Measurements from ENCODE around the gene USE1.

The USE1 gene

DNA sequence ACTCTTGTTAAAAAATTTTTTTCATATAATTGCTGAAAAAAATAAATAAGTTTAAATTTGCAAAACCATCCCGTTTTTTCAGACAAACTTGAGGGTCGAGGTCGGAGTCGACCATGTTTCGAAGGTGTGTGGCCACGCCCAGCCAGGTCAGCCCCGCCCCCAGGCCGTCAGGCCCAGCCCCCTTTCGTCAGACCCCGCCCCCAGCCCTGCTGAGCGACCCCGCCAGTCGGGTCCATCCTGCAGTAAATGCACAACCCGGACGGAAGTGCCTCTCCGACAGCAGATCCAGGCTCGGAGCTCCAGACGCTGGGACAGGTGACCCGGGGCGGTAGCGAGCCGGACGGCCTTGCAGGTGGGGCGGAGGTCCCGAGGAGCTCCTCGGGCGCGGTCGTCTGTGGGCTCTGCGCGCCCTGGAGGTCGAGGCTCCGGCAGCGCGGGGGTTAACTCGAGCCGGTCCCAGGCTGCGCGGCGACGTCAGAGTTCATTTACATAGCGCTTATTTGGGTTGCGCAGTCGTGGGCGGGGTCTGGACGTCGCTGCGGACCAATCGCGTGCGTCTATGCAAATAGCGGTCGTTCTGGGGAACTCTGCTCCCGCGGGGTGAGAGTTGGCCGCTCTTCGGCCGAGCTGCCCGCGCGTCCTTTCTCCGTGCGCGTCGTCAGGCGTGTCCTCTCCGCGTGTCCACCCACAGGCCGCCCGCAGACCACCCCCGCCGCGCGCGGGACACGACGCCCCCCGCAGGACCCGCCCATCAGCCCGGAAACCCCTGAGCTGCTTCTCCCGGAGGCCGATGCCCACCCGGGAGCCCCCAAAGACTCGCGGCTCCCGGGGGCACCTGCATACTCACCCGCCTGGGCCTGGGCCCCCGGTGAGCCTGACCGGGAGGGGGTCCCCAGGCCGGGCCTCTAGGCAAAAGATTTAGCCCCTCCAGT lies 11.1 kb downstream of the USE1 start, which contains the start of gene OCEL1:
Gene OCEL1, plus strand, starts transcription at position 225 of the 932 bp plus-strand sequence. Its CDS starts 22 bp downstream, at position 247.
- TF ChIP-seq FOXP2 (optimal IDR thresholded peaks at IDR 0.05; ENCODE audit: control extremely low read depth, extremely low read length, insufficient read depth) = peak; percentile 87
- TF ChIP-seq POLR2AphosphoS5 (IDR thresholded peaks at IDR 0.05; ENCODE audit: borderline replicate concordance, low read depth, low read length) = peak; percentile 77
- TF ChIP-seq EZH2 (IDR thresholded peaks at IDR 0.05) = no peak
- 0 out of 2 replicates have a peak within 1 kb of the TSS, but pooled peaks have one; percentile 42 for H3K27ac ChIP-seq
- peak within 1 kb of the TSS; percentile 82 for H3K9ac ChIP-seq (ENCODE audit: insufficient read length)
- H3K4me3 ChIP-seq = peak within 1 kb of the TSS; percentile 98
- peak; percentile 81 for DNase-seq (ENCODE audit: low read depth, low spot score)
- no peaks in the 10 kb centered on the region for H3K36me3 ChIP-seq (ENCODE audit: insufficient read depth, low read length)
- H3K9me3 ChIP-seq (ENCODE audit: low read depth, low read length) = no peaks in the 10 kb centered on the region

DNA sequence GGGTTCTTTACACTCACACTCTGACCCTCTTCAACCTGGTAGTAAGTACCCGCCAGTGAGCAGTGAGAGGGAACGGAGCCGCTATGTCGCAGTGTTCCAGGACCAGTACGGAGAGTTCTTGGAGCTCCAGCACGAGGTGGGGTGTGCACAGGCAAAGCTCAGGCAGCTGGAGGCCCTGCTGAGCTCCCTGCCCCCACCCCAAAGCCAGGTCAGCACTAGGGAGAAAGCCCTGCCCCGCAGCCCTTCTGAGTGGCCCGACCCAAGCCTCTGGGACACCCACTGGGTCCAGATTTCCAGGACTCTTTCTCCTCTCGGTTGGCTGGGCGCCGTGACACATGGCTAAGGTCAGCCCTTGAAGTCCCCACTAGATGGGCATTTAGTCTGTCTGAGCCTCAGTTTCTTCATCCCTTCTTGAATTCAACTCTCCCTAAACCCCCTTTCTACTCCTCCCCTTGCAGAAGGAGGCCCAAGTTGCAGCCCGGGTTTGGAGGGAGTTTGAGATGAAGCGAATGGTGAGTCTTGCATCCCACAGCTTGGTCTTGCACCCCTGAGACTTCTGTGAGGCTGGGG lies 12.7 kb downstream of the USE1 start:
- Histone ChIP-seq H3K36me3 (ENCODE audit: insufficient read depth, low read length) (peaks cover 5% of the 10 kb centered on the region; the same call in 1 of the 2 replicates), H3K27ac (no peak overlapping the region), H3K9ac (ENCODE audit: insufficient read length) (no peak overlapping the region), H3K4me3 (no peak overlapping the region), H3K9me3 (ENCODE audit: low read depth, low read length) (no peaks in the 10 kb centered on the region)
- DNase-seq (ENCODE audit: low read depth, low spot score) = no peak
- TF ChIP-seq POLR2AphosphoS5 (IDR thresholded peaks at IDR 0.05; ENCODE audit: borderline replicate concordance, low read depth, low read length) = no peak

DNA sequence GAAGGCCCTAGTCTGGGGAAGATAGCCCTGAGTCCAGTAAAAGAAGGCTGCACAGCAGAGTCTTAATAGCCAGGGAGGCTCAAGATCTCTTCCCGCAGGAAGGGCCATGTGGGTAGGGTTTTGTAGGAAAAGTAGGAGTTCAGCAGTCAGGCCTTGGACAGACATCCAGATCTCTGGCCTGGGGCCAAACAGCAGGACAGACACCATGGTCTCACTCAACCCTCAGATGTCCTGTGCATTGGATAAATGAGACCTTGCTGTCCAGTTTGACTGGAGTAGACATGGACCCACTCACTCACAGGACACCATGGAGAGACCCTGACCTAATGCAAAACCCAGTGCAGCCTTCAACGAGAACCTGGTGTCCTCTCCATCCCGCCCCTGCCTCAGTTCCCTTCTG lies 14.7 kb downstream of the USE1 start:
- H3K36me3 ChIP-seq (ENCODE audit: insufficient read depth, low read length) = peaks cover 5% of the 10 kb centered on the region; the same call in 1 of the 2 replicates

GRCh38 chr19:17232258-17232657 lies 17.1 kb downstream of the USE1 start:
- peaks cover 5% of the 10 kb centered on the region; the same call in 1 of the 2 replicates for H3K36me3 ChIP-seq (ENCODE audit: insufficient read depth, low read length)
- H3K9ac ChIP-seq (ENCODE audit: insufficient read length) = no peak overlapping the region
- no peak overlapping the region for H3K4me3 ChIP-seq
- no peaks in the 10 kb centered on the region for H3K9me3 ChIP-seq (ENCODE audit: low read depth, low read length)
- TF ChIP-seq POLR2AphosphoS5 (IDR thresholded peaks at IDR 0.05; ENCODE audit: borderline replicate concordance, low read depth, low read length) (no peak), FOXP2 (optimal IDR thresholded peaks at IDR 0.05; ENCODE audit: control extremely low read depth, extremely low read length, insufficient read depth) (no peak), EZH2 (IDR thresholded peaks at IDR 0.05) (no peak)
- no peak overlapping the region for H3K27ac ChIP-seq
- no peak for DNase-seq (ENCODE audit: low read depth, low spot score)

More for the DNA sequence above, 14.7 kb downstream of the USE1 start:
- no peak for DNase-seq (ENCODE audit: low read depth, low spot score)
- TF ChIP-seq POLR2AphosphoS5 (IDR thresholded peaks at IDR 0.05; ENCODE audit: borderline replicate concordance, low read depth, low read length) = no peak
- TF ChIP-seq EZH2 (IDR thresholded peaks at IDR 0.05) = no peak
- TF ChIP-seq FOXP2 (optimal IDR thresholded peaks at IDR 0.05; ENCODE audit: control extremely low read depth, extremely low read length, insufficient read depth) = no peak
- no peak overlapping the region for H3K27ac ChIP-seq
- no peak overlapping the region for H3K9ac ChIP-seq (ENCODE audit: insufficient read length)
- H3K9me3 ChIP-seq (ENCODE audit: low read depth, low read length) = no peaks in the 10 kb centered on the region
- H3K4me3 ChIP-seq = no peak overlapping the region

DNA sequence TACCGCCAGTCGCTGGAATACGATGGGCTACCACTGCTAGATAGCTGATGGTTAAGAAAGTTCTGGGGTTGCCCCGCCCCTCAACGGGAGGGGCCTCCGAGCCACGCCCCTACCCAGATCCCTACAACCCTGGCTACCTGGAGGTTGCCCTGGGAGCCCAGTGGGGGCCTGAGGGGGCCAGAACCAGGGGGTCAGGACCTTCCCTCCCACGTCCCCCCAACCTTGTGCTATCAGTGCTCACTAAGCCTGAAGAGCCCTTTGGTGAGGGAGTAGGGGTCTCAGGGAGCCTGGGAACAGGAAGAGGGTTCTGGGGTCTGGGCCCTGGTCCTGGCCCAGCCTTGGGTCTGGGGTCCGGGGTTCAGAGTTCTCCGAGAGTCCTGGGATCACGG lies 19.7 kb downstream of the USE1 start:
- peaks cover 5% of the 10 kb centered on the region; the same call in 1 of the 2 replicates for H3K36me3 ChIP-seq (ENCODE audit: insufficient read depth, low read length)
- DNase-seq (ENCODE audit: low read depth, low spot score) = no peak
- peak overlapping the region; percentile 79 for H3K4me3 ChIP-seq
- TF ChIP-seq EZH2 (IDR thresholded peaks at IDR 0.05) = no peak
- TF ChIP-seq POLR2AphosphoS5 (IDR thresholded peaks at IDR 0.05; ENCODE audit: borderline replicate concordance, low read depth, low read length) = no peak
- TF ChIP-seq FOXP2 (optimal IDR thresholded peaks at IDR 0.05; ENCODE audit: control extremely low read depth, extremely low read length, insufficient read depth) = no peak
- H3K9me3 ChIP-seq (ENCODE audit: low read depth, low read length) = no peaks in the 10 kb centered on the region
- peak overlapping the region; percentile 62 for H3K9ac ChIP-seq (ENCODE audit: insufficient read length)
- no peak overlapping the region for H3K27ac ChIP-seq

DNA sequence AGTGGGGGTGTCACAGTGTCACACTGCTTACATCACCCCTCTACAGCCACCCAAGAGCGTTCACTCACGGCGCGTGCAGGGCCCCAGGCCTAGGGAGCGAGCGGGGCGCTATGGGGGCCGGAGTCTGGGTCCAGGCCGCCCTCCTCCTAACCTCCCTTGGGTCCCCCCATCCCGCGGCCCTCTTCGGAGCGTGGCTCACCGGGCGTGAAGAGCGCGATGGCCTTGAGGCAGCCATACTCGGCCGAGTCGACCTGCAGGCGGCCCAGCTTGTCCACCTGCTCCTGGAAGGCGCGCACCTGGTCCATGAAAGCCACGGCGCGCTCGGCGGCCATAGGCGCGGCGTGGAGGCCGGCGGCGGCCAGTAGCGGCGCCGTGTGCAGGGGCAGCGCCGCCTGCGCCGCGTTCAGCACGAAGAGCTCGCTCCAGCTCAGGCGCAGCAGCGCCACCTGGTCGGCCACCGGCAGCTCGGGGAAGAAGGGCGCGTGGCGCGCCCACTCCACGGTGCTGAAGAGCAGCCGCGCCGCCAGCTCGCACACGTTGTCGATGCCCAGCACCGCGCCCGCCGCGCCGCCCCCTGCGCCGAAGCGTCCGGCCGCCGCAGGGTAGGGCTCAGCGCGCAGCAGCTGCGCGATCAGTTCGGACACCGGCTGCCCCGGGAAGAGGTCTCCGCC lies 20.3 kb downstream of the USE1 start:
- no peak for DNase-seq (ENCODE audit: low read depth, low spot score)
- TF ChIP-seq POLR2AphosphoS5 (IDR thresholded peaks at IDR 0.05; ENCODE audit: borderline replicate concordance, low read depth, low read length) (no peak), FOXP2 (optimal IDR thresholded peaks at IDR 0.05; ENCODE audit: control extremely low read depth, extremely low read length, insufficient read depth) (no peak), EZH2 (IDR thresholded peaks at IDR 0.05) (no peak)
- Histone ChIP-seq H3K27ac (no peak overlapping the region), H3K9ac (ENCODE audit: insufficient read length) (peak overlapping the region; percentile 62), H3K4me3 (peak overlapping the region; percentile 79), H3K36me3 (ENCODE audit: insufficient read depth, low read length) (peaks cover 5% of the 10 kb centered on the region; the same call in 1 of the 2 replicates), H3K9me3 (ENCODE audit: low read depth, low read length) (no peaks in the 10 kb centered on the region)

GRCh38 chr19:17235971-17236777 lies 21.0 kb downstream of the USE1 start:
- DNase-seq (ENCODE audit: low read depth, low spot score) = no peak
- Histone ChIP-seq H3K4me3 (peak overlapping the region; percentile 79), H3K36me3 (ENCODE audit: insufficient read depth, low read length) (peaks cover 5% of the 10 kb centered on the region; the same call in 1 of the 2 replicates), H3K9me3 (ENCODE audit: low read depth, low read length) (no peaks in the 10 kb centered on the region), H3K9ac (ENCODE audit: insufficient read length) (peak overlapping the region; percentile 55), H3K27ac (no peak overlapping the region)
- TF ChIP-seq FOXP2 (optimal IDR thresholded peaks at IDR 0.05; ENCODE audit: control extremely low read depth, extremely low read length, insufficient read depth) (no peak), POLR2AphosphoS5 (IDR thresholded peaks at IDR 0.05; ENCODE audit: borderline replicate concordance, low read depth, low read length) (no peak), EZH2 (IDR thresholded peaks at IDR 0.05) (no peak)
